MM.1S (cell line): ENCODE measurements around the gene CFAP73.

Experiments used
- EZH2 ChIP-seq: fragments of 300-600 bp; sonication (generic); optimal IDR thresholded peaks from 2 replicates; pipeline ENCODE3; 2017; ENCODE audit warnings: low read depth, mild to moderate bottlenecking, antibody characterized with exemption, low read length, mixed read lengths
- EZH2phosphoT487 ChIP-seq: fragments of 300-600 bp; sonication (generic); IDR thresholded peaks from 2 replicates; pipeline ENCODE4 v1.6.1; 2018; ENCODE audit warnings: antibody characterized with exemption, low read length
- TF ChIP-seq, protein P1 (sequence below): fragments of 300-600 bp; sonication (generic); IDR thresholded peaks from 2 replicates; pipeline ENCODE4 v1.5.1; 2016; ENCODE audit warnings: antibody characterized with exemption, low read length, mixed read lengths

- TF ChIP-seq, protein P1, sequence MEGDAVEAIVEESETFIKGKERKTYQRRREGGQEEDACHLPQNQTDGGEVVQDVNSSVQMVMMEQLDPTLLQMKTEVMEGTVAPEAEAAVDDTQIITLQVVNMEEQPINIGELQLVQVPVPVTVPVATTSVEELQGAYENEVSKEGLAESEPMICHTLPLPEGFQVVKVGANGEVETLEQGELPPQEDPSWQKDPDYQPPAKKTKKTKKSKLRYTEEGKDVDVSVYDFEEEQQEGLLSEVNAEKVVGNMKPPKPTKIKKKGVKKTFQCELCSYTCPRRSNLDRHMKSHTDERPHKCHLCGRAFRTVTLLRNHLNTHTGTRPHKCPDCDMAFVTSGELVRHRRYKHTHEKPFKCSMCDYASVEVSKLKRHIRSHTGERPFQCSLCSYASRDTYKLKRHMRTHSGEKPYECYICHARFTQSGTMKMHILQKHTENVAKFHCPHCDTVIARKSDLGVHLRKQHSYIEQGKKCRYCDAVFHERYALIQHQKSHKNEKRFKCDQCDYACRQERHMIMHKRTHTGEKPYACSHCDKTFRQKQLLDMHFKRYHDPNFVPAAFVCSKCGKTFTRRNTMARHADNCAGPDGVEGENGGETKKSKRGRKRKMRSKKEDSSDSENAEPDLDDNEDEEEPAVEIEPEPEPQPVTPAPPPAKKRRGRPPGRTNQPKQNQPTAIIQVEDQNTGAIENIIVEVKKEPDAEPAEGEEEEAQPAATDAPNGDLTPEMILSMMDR: no peak
- TF ChIP-seq EZH2: no peak
- no peak for TF ChIP-seq EZH2phosphoT487
Observed at GRCh38 chr12:113171543-113171942, 22.0 kb downstream of the CFAP73 start.
